Right lobe of liver (tissue), 6 donors: Measurements from ENCODE around the gene NEMP2. TPM values are rescaled to one million over a fixed set of nuclear protein-coding genes. Genes with fewer than 3 reads are reported as not detected.

Experiments used
- ATAC-seq, 4 donors: fragments of 200-7000 bp; cut with Tn5 transposase; one replicate each; pipeline ENCODE4 v1.9.1; 2020; ENCODE audit warnings: mild to moderate bottlenecking in 4 of 4, moderate library complexity in 4 of 4
- DNase-seq, 3 donors: peaks; one replicate each; pipeline ENCODE4 v3.0.0-alpha.2; 2020
- H3K27ac ChIP-seq, 3 donors: fragments of 200-600 bp; one replicate each; pipeline ENCODE4 v1.8.0; 2022
- H3K27me3 ChIP-seq, 2 donors: fragments of 200-600 bp; one replicate each; pipeline ENCODE4 v1.8.0; 2022
- H3K36me3 ChIP-seq, 4 donors: fragments of 200-600 bp; sonication (generic) in 1 of 4; one replicate each; pipeline versions ENCODE4 v1.5.1 to v1.8.0; 2017 to 2022; ENCODE audit warnings: control low read depth in 1 of 4
- H3K4me1 ChIP-seq, 4 donors: fragments of 200-600 bp; sonication (generic) in 1 of 4; one replicate each; pipeline versions ENCODE4 v1.5.1 to v1.8.0; 2017 to 2022; ENCODE audit warnings: control low read depth in 1 of 4
- H3K4me3 ChIP-seq, 3 donors: fragments of 200-600 bp; one replicate each; pipeline ENCODE4 v1.8.0; 2022
- H3K9me3 ChIP-seq, 4 donors: fragments of 200-600 bp; sonication (generic) in 1 of 4; one replicate each; pipeline versions ENCODE4 v1.5.1 to v1.8.0; 2017 to 2022; ENCODE audit warnings: control low read depth in 1 of 4
- CTCF ChIP-seq, 4 donors: fragments of 200-600 bp in 3 of 4; fragments of 450-650 bp in 1 of 4; IDR thresholded peaks; one replicate each; pipeline versions ENCODE4 v1.5.1 to v1.8.0; 2016 to 2022; ENCODE audit warnings: antibody characterized with exemption in 4 of 4, mild to moderate bottlenecking in 2 of 4
- POLR2A ChIP-seq: fragments of 450-650 bp; IDR thresholded peaks from one replicate; pipeline ENCODE4 v1.6.1; 2017; ENCODE audit warnings: antibody characterized with exemption, mild to moderate bottlenecking
- WGBS: methylation state at CpG from one replicate; pipeline ENCODE4 v1.1.6; 2018; ENCODE audit warnings: low coverage, low lambda C conversion rate; ENCODE audit not compliant: insufficient coverage; ENCODE audit errors: missing lambda C conversion rate; 5-methylcytosine and 5-hydroxymethylcytosine counted together
- intact Hi-C, 2 donors: fragments of 100-400 bp; cut with DNase I; formaldehyde crosslinking; loops; one replicate each; pipeline versions ENCODE4 v1.11.2 to v1.14.1; 2022
- total RNA-seq, 6 experiments: library from RNA; depleted of rRNA in 2 of 6; stranded (reverse); fragments of >200 nt in 2 of 6; fragmentation: NEBNext Ultra II Directional in 3 of 6; extraction: Animal tissue kit (Norgen Biotek cat#: 25700) in 3 of 6; gene quantifications; one replicate each; pipeline versions ENCODE4 v1.1.0 to v1.2.4, GENCODE V29; 2016 to 2023
- donor health status: DM: no; HTN: yes; CAD: no.
- donor health status: DM: no; HTN: no; CAD: no.
- donor health status: DM: no; HTN: no; CAD: no.
- donor health status: DM: no; HTN: yes; CAD: no.
- donor health status: DM: no; HTN: yes; CAD: no.

Gene NEMP2
- total RNA-seq, 6 experiments from 2014 or later = 2.0 to 4.1 (median 2.7) TPM

DNA sequence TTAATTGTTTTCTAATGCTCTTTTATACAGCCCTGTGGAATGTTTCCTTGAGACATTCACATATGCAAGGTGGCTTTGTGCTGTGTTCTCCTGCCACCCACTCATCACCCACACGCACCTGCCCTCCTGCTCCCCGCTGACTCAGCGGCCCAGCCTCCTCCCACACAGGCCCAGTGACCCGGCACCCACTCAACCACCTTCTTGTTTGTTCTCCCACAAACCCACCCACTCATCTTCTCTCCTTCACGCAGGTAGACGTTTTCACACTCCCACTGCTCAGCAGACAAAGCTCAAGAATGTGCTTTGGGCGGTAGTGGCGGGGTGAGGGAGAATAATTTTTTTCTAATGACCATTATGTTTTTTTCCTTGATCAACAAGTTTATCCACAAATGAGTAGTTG is 28.6 kb upstream of the NEMP2 start:
- H3K27me3 ChIP-seq = no peaks in the 10 kb centered on the region
- no peak for TF ChIP-seq CTCF (IDR thresholded peaks at IDR 0.05)
- TF ChIP-seq POLR2A = no peak
- H3K4me1 ChIP-seq = no peaks in the 10 kb centered on the region
- no peaks in the 10 kb centered on the region for H3K36me3 ChIP-seq
- WGBS = 70% methylated on average over 8 of the region's 8 CpGs
- no peak overlapping the region for H3K27ac ChIP-seq
- no peak overlapping the region for H3K4me3 ChIP-seq
- H3K9me3 ChIP-seq = peaks cover 0 to 5% (median 0%) of the 10 kb centered on the region in 4 donors
- intact Hi-C loops = no loop called here
- ATAC-seq (peak in 1 of 4 donors; percentile 21), DNase-seq (no peak)

DNA sequence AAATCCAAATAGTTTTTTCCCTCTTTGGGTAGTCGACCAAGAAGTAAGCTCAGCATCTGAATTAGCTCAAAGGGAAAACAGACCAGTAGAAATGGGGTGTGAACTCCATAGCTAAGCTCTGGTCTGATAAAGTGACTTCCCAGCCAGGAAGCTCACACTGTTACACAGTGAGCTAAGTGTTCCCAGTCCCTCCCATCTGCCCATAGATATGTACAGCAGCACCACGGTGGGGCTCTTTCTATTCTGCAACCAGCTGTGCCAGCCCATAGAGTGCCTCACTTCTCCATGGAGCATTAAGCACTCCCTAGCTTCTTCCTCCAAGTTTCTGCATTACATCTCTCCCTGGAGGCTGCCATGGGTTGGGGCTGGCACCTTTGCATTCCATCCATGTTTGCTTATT is 27.6 kb upstream of the NEMP2 start:
- no peaks in the 10 kb centered on the region for H3K9me3 ChIP-seq
- no peak for DNase-seq
- H3K4me1 ChIP-seq = no peaks in the 10 kb centered on the region
- no peaks in the 10 kb centered on the region for H3K27me3 ChIP-seq
- TF ChIP-seq POLR2A = no peak
- TF ChIP-seq CTCF (IDR thresholded peaks at IDR 0.05) = no peak
- H3K4me3 ChIP-seq = no peak overlapping the region
- no peak overlapping the region for H3K27ac ChIP-seq
- WGBS = 83% methylated on average over 1 of the region's 2 CpGs
- H3K36me3 ChIP-seq = no peaks in the 10 kb centered on the region
- ATAC-seq = no peak
- intact Hi-C loops = no loop called here

DNA sequence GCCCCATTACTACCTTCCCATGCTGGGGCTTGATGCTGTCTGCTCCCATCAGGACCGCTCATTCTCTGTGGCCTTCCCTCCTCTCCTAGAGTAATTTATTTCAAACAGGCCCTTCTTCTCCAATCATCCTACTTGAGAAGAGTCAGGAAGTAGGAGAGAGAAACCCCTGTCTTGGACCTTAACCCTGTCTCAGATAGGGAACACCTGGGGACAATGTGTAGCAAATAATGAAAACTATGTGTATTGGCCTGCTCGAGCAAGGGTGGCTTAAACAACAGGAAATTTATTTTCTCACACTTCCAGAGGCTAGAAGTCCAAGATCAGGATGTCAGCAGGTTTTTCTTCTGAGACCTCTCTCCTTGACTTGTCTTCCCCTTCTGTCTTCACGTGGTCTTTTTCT is 26.6 kb upstream of the NEMP2 start:
- Histone ChIP-seq H3K9me3 (no peaks in the 10 kb centered on the region), H3K27ac (no peak overlapping the region), H3K4me3 (no peak overlapping the region), H3K27me3 (no peaks in the 10 kb centered on the region), H3K4me1 (no peaks in the 10 kb centered on the region), H3K36me3 (no peaks in the 10 kb centered on the region)
- WGBS = 88% methylated on average over 2 of the region's 3 CpGs
- TF ChIP-seq CTCF (IDR thresholded peaks at IDR 0.05) (no peak), POLR2A (no peak)
- DNase-seq = no peak
- intact Hi-C loops = no loop called here
- no peak for ATAC-seq

DNA sequence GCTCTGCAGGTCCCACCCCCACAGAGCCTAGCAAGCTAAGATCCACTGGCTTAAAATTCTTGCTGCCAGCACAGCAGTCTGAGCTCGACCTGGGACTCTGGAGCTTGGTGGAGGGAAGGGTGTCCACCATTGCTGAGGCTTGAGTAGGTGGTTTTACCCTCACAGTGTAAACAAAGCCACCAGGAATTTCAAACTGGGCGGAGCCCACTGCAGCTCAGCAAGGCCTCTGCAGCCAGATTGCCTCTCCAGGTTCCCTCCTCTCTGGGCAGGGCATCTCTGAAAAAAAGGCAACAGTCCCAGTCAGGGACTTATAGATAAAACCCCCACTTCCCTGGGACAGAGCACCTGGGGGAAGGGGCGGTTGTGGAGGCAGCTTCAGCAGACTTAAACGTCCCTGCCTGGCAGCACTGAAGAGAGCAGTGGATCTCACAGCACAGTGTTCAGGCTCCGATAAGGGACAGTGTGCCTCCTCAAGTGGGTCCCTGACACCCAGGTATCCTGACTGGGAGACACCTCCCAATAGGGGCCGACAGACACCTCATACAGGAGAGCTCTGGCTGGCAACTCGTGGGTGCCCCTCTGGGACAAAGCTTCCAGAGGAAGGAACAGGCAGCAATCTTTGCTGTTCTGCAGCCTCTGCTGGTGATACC is 20.0 kb upstream of the NEMP2 start:
- intact Hi-C loops = no loop called here
- Histone ChIP-seq H3K9me3 (no peaks in the 10 kb centered on the region), H3K27ac (no peak overlapping the region), H3K27me3 (no peaks in the 10 kb centered on the region), H3K36me3 (no peaks in the 10 kb centered on the region), H3K4me1 (no peaks in the 10 kb centered on the region), H3K4me3 (no peak overlapping the region)
- TF ChIP-seq CTCF (IDR thresholded peaks at IDR 0.05) (no peak), POLR2A (no peak)
- ATAC-seq = no peak
- DNase-seq = no peak
- 100% methylated on average over 1 of the region's 7 CpGs for WGBS

GRCh38 chr2:190553254-190553653 is 18.7 kb upstream of the NEMP2 start:
- Histone ChIP-seq H3K4me3 (no peak overlapping the region), H3K27me3 (no peaks in the 10 kb centered on the region), H3K9me3 (no peaks in the 10 kb centered on the region), H3K36me3 (no peaks in the 10 kb centered on the region), H3K4me1 (no peaks in the 10 kb centered on the region), H3K27ac (no peak overlapping the region)
- ATAC-seq = no peak
- no peak for DNase-seq
- WGBS = no CpG with 5 or more reads among the region's 1 CpG
- intact Hi-C loops = no loop called here
- TF ChIP-seq CTCF (IDR thresholded peaks at IDR 0.05) (no peak), POLR2A (no peak)
